HG02884 (cell line): ENCODE measurements around the gene HOTAIR.

Experiments
- ATAC-seq: cut with Tn5 transposase; IDR thresholded peaks from one replicate; pipeline ENCODE4 v1.9.1; 2021; ENCODE audit warnings: mild to moderate bottlenecking, moderate library complexity; ENCODE audit not compliant: unreplicated experiment

HOTAIR gene

GRCh38 chr12:53976172-53976822, 1.5 kb upstream of the HOTAIR start:
- ATAC-seq, result no peak

DNA sequence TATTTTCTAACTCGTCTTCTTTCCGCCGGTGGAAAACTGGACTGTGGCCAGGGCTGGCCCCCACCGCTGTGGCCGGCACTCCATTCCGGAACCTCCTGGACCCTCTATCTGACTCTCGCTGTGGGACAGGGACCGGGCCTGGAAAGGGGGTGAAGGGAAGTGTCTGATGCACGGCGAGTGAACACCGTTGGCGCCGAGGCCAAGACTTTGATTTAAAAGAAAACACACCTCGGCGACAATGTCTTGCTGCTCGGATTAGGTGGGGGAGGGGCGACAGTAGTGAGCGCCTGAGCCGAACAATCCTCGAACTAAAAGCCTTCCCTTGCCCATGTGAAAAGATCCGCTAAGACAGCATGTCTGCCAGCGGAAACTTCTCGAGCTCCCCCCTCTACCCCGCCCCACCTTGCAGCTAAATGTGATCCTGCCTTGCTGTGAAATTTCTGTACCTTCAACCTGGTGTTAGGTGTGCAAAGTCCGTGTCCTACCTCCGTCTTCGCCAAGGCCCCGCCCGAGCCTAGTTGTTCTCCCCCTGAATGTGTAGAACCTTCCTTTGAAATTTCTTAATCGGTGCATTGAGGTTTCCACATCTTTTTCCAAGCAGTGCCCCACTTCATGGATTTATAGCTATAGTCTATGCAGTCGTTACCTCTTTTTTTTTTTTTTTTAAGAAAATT, 862 bp upstream of the HOTAIR start:
- ATAC-seq, result no peak

DNA sequence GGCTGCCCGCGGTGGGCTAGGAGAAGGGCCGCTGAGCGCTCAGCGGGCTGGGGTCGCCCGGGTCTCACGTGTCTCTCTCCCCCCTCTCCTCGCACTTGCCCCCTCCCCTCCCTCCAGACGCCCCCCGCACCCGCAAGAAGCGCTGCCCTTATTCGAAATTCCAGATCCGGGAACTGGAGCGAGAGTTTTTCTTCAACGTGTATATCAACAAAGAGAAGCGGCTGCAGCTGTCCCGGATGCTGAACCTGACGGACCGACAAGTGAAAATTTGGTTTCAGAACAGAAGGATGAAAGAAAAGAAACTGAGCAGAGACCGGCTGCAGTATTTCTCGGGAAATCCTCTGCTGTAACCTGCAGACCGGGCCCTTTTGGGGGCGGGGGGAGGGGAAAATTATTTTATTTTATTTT, 314 bp upstream of the HOTAIR start:
- ATAC-seq, result no peak

- ATAC-seq, result no peak
Measured at GRCh38 chr12:53973236-53974042, 1.3 kb downstream of the HOTAIR start.

- no peak for ATAC-seq
Measured at GRCh38 chr12:53972722-53973235, 2.0 kb downstream of the HOTAIR start, which contains the start of gene HOXC11. Gene HOXC11 (plus strand): TSS chr12:53973126. CDS start chr12:53973242, 116 bp downstream.

DNA sequence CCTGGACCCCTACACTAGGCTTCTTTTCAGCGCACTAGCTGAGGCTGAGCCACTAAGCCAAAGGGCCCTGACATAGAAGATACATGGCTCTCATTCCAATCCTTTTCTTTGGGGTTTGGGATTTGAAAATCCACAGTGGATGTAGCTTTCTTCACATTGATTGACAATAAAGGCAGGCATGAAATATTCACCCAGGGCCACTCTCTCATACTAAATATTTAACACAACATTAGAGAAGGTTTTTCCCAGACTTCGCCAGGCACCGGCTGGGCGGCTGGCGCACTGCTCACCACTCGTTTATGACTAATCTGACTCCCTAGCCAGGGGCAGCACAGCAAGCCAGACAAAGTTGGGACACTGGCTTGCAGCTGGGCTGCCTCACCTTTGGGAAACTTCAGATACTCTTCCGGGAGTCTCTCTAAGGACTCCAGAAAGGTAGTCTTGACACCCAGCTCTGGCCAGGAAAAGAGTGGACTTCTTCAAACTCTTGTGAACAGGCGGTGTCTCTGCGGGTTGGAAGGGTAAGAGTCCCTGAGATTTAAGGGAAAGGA, 2.5 kb downstream of the HOTAIR start:
- no peak for ATAC-seq

DNA sequence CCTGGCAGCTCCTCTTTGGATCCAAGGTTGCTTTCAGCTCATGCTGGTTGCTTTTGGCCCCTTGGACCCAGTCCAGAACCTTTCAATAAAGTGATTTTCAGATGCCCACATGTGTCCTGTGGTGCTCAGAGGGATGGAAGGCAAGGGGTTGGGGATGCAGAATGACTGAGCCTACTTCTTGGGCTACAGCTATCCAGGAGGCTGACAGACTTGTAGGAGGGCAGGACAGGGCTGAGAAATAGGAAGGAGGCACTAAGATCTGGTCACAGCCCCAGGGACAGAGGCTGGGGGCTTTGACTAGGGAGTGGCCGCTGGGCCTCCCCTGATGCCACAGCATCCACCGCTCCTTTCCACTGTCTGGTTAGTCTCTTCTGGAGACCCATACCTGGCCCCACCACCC, 3.1 kb downstream of the HOTAIR start:
- no peak for ATAC-seq

GRCh38 chr12:53971129-53971528, 3.6 kb downstream of the HOTAIR start:
- no peak for ATAC-seq

GRCh38 chr12:53970451-53970850, 4.3 kb downstream of the HOTAIR start:
- no peak for ATAC-seq

- ATAC-seq, result no peak
Measured at GRCh38 chr12:53969588-53970259, 5.0 kb downstream of the HOTAIR start.

DNA sequence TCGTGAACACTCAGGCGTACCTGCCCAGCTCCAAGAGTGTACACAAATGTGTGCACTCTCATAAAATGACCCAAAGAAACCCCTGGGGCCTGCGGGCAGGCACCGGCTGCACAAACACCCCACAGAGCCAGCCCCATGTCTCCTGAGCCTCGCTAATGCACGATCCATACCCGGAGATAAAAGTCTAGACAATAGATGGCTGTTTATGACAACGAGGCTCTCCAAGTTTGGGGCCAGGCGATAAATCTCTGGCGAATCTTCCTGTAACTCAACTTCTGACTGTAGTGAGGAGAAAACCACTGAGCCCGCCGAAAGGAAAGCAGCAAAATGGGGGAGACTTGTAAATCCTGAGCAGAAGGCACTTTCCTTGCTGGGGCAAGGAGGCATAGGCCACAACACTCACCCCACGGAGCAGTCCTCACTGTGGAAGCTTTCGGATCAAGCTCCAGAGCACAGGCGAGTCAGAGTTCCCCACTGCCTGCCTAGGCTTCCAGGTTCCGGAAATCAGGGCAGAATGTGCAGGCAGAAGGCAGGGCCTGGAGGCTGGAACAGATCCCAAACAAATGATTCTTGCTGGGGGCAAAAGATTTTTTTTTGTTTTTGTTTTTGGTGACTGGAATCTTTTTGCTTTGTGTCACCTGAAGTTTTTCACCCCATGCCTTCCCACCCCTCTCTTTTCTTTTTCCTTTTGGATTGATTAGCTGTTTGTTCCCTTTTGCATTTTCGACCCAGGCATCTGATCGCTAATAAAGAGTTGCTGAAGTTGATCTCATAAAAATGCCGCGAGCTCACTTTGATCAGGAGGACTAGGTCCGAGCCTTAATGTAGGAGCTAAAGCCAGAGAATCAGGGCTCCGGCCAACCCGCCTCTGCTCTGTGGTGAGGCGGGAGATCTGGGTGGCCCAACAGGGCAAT, 6.3 kb downstream of the HOTAIR start:
- ATAC-seq, result no peak

DNA sequence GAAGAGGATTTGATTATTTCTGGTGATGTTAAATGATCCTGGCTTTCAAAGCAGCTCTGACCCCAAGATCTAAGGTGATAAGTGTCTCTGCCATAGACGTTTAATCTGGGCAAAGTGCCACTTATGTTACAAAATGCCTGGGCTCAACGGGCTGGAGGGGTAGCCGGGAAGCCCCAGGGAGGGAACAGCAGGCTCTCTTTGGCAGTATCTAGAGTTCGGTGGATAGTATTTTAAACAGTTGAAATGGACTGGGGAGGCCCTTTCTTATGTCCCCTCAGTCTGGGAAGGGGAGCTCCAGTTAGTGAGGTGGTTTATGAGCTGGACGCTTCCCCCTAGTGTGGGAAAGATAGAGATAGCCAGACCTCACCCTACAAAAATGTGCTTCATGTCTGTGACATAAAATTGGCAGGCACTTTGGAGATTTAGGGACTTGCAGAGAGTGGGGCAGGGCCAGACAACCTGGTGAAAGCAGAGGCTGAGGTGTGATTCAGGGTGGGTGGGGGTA, 7.3 kb downstream of the HOTAIR start:
- no peak for ATAC-seq

GRCh38 chr12:53966385-53967133, 8.2 kb downstream of the HOTAIR start:
- no peak for ATAC-seq

GRCh38 chr12:53966085-53966384, 8.7 kb downstream of the HOTAIR start:
- ATAC-seq, result no peak

GRCh38 chr12:53965281-53966084, 9.3 kb downstream of the HOTAIR start:
- ATAC-seq, result no peak

- no peak for ATAC-seq
Measured at GRCh38 chr12:53964315-53964713, 10.4 kb downstream of the HOTAIR start.

- ATAC-seq, result no peak
Measured at GRCh38 chr12:53963434-53964314, 11.1 kb downstream of the HOTAIR start.
